ENCODE measurements around the gene RBM12.

The RBM12 gene

DNA sequence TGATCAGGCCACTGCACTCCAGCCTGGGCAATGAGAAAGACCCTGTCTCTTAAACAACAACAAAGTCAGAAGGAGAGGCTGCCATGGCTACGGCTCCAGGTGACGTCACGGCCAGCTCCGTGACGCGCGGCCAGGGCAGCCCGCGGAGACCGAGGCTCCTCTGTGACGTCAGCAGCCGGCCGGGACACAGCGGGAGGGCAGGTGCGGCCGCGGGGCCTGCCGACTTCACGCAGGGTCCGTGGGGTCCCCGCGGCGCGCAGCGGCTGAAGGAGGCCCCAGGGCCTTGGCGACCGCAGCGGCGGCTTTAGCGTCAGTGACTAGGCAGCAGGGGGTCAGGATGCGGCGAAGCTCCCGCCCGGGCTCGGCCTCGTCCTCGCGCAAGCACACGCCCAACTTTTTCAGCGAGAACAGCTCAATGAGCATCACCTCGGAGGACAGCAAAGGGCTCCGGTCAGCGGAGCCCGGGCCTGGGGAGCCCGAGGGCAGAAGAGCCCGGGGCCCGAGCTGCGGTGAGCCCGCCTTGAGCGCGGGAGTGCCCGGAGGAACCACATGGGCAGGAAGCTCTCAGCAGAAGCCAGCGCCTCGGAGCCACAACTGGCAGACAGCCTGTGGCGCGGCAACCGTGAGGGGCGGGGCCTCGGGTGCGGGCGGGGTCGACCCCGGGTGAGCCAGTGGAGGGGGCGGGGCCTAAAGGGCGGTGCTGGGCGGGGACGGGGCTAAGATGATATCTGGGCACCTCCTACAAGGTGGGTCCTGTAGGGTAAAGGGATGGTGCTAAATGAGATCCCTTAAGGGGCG is 48.8 kb downstream of the RBM12 start, which contains the start of gene SPAG4:
Gene SPAG4 (plus strand): TSS at position 163 of the 798 bp plus-strand sequence. CDS start 175 bp downstream, at position 338.
- Mint-ChIP-seq H3K9me3 (no peaks in the 10 kb centered on the region), H3K27me3 (ENCODE audit: low read depth) (no peaks in the 10 kb centered on the region), H3K36me3 (ENCODE audit: low read depth) (no peaks in the 10 kb centered on the region), H3K27ac (peak within 1 kb of the TSS; percentile 96), H3K4me3 (peak within 1 kb of the TSS; percentile 86), H3K4me1 (ENCODE audit: low read depth) (peaks cover 27% of the 10 kb centered on the region)
- peak; percentile 97 for DNase-seq (ENCODE audit: low spot score)

DNA sequence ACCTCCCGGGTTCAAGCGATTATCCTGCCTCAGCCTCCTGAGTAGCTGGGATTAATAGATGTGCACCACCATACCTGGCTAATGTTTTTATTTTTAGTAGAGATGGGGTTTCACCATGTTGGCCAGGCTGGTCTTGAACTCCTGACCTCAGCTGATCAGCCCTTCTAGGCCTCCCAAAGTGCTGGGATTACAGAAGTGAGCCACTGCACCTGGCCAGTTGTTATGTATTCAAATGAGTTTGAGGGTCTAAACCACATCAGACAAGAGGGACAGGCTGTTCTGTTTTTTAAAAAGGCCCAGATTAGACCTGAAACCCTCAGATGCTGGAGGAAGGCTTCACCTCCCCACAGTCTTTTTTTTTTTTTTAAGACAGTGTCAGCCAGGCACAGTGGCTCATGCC is 53.2 kb downstream of the RBM12 start:
- Mint-ChIP-seq H3K9me3 (no peaks in the 10 kb centered on the region), H3K27me3 (ENCODE audit: low read depth) (no peaks in the 10 kb centered on the region), H3K4me1 (ENCODE audit: low read depth) (peaks cover 10% of the 10 kb centered on the region), H3K27ac (no peak overlapping the region), H3K36me3 (ENCODE audit: low read depth) (no peaks in the 10 kb centered on the region), H3K4me3 (no peak overlapping the region)
- no peak for DNase-seq (ENCODE audit: low spot score)

DNA sequence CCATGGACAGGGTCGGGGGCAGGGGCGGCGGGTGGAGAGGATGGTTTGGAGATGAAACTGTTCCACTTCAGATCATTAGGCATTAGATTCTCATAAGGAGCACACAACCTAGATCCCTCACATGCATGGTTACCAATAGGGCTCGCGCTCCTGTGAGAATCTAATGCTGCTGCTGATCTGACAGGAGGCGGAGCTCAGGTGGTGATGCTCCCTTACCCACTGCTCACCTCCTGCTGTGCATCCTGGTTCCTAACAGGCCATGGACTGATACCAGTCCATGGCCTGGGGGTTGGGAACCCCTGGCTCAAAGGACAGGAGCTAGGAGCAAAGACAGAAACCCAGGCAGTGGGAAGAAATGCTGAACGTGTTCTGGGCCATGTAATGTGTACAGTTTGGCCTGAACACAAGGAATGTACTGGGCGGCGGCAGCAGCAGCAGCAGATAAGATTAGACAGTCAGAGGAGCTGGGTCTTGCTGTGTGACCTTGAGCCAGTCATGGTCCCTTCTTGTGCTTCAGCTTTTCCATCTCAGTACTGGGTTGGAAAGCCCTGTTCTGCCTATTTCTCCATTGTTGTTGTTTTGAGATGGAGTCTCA is 53.8 kb downstream of the RBM12 start:
- no peaks in the 10 kb centered on the region for H3K9me3 Mint-ChIP-seq
- peaks cover 10% of the 10 kb centered on the region for H3K4me1 Mint-ChIP-seq (ENCODE audit: low read depth)
- H3K36me3 Mint-ChIP-seq (ENCODE audit: low read depth), result no peaks in the 10 kb centered on the region
- H3K27me3 Mint-ChIP-seq (ENCODE audit: low read depth), result no peaks in the 10 kb centered on the region
- no peak overlapping the region for H3K27ac Mint-ChIP-seq
- no peak for DNase-seq (ENCODE audit: low spot score)
- no peak overlapping the region for H3K4me3 Mint-ChIP-seq

DNA sequence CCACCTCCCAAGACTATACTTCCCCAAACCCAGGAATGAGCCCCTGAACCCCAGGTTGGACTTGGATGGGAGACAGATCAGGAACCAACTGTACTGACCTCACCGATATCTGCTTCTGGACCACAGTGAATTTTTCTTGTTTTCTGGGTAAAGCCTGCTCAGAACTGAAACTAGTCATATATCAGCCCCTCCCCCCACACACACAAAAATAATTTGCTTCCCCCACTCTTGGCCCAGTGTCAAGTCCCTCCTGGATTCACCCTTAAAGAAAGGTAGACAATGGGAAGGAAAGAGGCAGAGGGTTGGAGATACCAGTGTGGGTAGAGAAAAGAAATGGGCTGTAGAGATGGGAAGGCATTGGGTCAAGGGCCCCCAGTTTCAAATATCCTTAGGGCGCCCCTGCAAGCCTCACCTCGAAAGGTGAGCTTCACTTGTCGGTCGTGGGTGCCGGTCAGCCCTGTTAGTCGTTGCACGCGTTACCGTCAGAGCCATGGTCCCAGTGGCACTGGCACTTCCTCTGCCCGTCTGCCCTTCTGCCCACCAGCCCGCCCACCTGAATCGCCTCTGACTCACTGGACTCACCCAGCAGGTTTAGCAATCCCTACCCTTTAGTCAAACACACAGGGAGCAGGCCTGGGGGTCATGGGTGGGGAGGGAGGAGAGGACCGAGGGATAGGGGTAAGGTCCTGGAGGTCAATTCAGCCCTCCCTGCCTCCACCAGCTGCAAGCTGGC is 57.5 kb downstream of the RBM12 start:
- Mint-ChIP-seq H3K9me3 (no peaks in the 10 kb centered on the region), H3K4me3 (no peak overlapping the region), H3K27ac (no peak overlapping the region), H3K27me3 (ENCODE audit: low read depth) (peaks cover 9% of the 10 kb centered on the region), H3K36me3 (ENCODE audit: low read depth) (no peaks in the 10 kb centered on the region), H3K4me1 (ENCODE audit: low read depth) (peaks cover 3% of the 10 kb centered on the region)
- no peak for DNase-seq (ENCODE audit: low spot score)

DNA sequence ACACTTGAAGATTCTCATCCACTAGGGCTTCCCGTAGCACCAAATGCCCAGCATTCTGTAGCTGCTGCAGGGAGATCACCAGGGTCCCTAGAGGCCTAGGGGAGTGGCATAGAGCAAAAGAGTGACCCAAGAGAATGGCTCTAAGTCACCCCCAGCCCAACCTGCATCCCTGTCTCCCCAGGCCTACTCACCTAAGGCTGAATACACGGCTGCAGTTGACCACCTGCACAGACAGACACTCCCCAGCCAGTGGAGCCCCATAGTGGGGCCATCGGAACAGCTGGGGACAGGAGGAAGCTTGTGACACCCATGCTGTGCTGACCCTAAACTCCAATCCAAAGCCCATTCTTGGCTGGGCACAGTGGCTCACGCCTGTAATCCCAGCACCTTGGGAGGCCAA is 58.6 kb downstream of the RBM12 start:
- H3K36me3 Mint-ChIP-seq (ENCODE audit: low read depth), result no peaks in the 10 kb centered on the region
- H3K4me1 Mint-ChIP-seq (ENCODE audit: low read depth), result peaks cover 3% of the 10 kb centered on the region
- no peaks in the 10 kb centered on the region for H3K9me3 Mint-ChIP-seq
- no peak for DNase-seq (ENCODE audit: low spot score)
- no peak overlapping the region for H3K4me3 Mint-ChIP-seq
- H3K27ac Mint-ChIP-seq, result no peak overlapping the region
- H3K27me3 Mint-ChIP-seq (ENCODE audit: low read depth), result peaks cover 13% of the 10 kb centered on the region

DNA sequence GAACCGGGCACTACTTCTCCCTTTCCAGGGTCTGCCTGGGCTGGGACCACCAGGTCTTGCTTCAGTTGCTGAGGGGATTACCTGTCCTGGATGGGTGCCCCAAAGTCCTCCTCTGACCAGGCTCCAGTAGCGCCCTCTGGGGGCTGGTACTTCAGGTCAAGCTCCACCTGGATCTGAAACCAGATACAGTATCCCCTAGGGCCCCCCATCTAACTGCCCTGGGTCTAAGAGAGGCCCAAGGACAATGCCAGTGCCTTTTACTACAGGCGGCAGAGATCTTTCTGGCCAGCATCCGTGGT is 60.3 kb downstream of the RBM12 start:
- Mint-ChIP-seq H3K4me1 (ENCODE audit: low read depth) (peaks cover 6% of the 10 kb centered on the region), H3K9me3 (no peaks in the 10 kb centered on the region), H3K27ac (no peak overlapping the region), H3K36me3 (ENCODE audit: low read depth) (no peaks in the 10 kb centered on the region), H3K27me3 (ENCODE audit: low read depth) (peaks cover 25% of the 10 kb centered on the region), H3K4me3 (no peak overlapping the region)
- DNase-seq (ENCODE audit: low spot score), result no peak

DNA sequence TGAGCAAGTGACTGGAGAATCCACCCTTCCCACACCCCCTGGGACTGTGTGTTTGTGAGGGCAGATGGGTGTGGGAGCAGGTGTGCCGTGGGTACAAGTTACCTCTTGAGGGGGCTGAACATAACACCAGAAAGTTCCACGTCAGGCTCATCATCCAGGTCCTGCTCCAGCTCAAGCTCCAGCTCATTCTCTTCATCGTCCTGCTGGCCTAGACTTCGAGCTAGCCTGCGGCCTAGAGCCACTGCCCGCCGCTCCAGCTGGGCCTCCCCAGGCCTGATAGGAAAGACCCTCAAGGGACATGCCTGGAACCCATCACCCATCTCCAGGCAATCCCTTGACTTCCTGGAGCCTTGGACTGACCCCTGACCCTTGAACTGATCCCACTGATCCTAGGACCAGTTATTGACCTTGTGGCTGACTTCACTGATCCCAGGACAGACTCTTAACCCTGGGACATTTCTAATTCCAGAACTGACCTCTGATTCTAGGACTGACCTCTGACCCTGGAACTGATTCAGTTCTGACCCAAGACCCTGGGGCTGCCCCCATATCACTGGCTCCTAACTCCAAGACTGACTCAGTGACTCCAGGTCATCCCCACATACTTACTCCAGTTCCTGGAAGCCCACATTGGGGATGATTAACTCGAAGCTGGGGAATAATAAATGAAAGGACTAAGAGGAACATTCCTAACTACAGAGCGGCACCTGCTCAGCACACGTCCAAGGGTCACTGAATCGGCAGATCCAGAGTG is 60.8 kb downstream of the RBM12 start:
- Mint-ChIP-seq H3K4me3 (no peak overlapping the region), H3K9me3 (no peaks in the 10 kb centered on the region), H3K4me1 (ENCODE audit: low read depth) (peaks cover 6% of the 10 kb centered on the region), H3K27me3 (ENCODE audit: low read depth) (peaks cover 29% of the 10 kb centered on the region), H3K27ac (no peak overlapping the region), H3K36me3 (ENCODE audit: low read depth) (no peaks in the 10 kb centered on the region)
- no peak for DNase-seq (ENCODE audit: low spot score)

DNA sequence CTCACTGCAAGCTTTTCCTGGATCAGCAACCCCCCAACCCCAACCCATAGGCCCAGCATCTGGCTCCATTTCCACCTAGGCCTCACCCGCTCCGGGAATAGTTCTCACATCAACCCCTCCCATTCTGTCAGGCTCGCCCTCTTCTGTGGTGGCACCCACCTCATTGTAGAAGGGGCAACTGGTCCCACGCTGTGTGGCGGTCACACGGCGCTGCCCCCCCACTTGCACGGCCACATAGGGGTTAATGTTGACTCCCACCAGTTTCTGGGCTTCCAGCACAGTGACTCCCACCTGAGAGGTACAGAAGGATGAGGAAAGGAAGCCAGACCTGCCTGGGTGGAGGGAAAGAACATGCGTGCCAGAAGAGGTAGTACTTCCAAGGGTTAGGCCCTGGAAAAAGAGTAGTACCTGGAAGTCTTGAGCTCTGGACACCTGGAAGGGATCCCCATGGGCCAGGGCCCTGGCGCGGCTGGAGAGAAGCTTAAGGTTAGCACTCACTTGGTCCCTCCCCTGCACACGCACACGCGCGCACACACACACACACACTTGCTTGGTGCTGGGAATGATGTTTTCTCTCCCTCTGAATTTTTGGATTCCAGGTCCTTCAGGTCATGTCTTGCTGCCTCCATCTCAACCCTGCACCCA is 61.7 kb downstream of the RBM12 start:
- Mint-ChIP-seq H3K27me3 (ENCODE audit: low read depth) (peaks cover 37% of the 10 kb centered on the region), H3K27ac (no peak overlapping the region), H3K36me3 (ENCODE audit: low read depth) (no peaks in the 10 kb centered on the region), H3K9me3 (no peaks in the 10 kb centered on the region), H3K4me3 (no peak overlapping the region), H3K4me1 (ENCODE audit: low read depth) (peaks cover 6% of the 10 kb centered on the region)
- no peak for DNase-seq (ENCODE audit: low spot score)

DNA sequence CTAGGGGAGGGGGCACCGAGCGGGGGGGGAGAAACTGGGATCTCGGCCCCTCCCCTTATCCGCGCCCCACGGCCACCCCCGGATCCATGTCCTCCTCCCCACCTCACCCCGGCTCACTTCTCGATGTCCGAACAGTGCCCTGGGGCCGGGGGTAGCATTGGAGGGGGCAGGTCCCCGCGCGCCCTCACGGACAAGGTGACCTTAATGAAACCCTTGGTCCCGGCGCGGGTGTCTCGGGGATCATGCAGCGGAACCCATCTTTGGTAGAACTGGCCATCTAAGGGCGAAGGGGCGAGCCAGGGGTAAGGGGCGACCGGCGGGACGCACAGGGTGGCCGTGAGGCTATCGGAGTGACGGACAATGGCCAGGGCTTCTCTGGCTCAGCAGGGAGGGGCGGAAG is 62.7 kb downstream of the RBM12 start:
- no peak for DNase-seq (ENCODE audit: low spot score)
- no peak overlapping the region for H3K4me3 Mint-ChIP-seq
- H3K9me3 Mint-ChIP-seq, result no peaks in the 10 kb centered on the region
- peaks cover 47% of the 10 kb centered on the region for H3K27me3 Mint-ChIP-seq (ENCODE audit: low read depth)
- peaks cover 5% of the 10 kb centered on the region for H3K4me1 Mint-ChIP-seq (ENCODE audit: low read depth)
- no peaks in the 10 kb centered on the region for H3K36me3 Mint-ChIP-seq (ENCODE audit: low read depth)
- H3K27ac Mint-ChIP-seq, result no peak overlapping the region

DNA sequence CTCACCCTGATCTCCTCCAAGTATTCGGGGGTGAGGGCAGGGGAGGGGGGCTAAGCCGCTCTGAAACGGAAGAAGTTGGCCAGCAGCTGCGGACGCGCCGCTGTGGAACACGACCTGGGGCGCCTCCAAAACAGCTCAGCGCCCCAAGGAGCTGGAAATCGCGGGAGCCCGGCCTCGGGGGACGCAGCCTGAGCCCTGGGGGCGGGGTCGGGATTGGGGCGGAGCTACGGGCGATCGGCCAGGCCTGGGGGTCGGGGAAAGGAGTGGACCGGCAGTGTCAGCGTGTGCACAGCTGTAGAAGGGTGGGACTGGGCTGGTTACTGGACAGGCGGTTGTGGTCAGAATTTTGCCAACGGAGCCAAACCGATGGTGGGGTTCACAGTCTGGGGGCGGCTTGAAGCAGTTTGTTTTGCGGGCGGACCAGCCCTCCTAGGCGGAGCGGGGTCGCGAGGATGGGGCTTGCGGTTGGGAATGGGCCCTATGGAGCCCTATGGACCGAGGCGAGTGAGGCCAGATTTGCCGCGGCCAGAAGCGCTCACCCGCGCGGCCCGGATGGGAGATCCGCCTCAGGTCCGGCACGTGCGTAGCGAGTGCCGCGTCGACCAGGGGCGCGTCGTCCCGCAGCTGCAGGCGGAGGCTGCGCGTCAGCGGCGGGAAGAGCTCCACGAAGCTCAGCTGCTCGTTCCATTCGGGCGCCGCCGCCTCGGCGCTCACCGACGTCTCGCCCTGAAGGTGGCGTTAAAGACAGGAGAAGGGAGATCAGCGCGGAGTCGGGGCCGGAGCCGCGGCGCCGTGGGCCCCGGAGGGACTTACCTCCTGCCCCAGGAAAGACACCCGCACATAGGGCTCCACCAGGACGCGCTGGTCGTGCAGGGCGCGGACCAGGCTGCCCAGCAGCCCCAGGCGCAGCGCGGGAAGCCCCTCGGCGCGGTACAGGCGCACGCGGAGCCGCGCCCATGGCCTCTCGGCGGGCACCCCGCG is 63.4 kb downstream of the RBM12 start:
- peak overlapping the region; percentile 74 for H3K4me3 Mint-ChIP-seq
- H3K27ac Mint-ChIP-seq, result no peak overlapping the region
- peaks cover 3% of the 10 kb centered on the region for H3K4me1 Mint-ChIP-seq (ENCODE audit: low read depth)
- DNase-seq (ENCODE audit: low spot score), result peak; percentile 72
- H3K9me3 Mint-ChIP-seq, result no peaks in the 10 kb centered on the region
- H3K36me3 Mint-ChIP-seq (ENCODE audit: low read depth), result no peaks in the 10 kb centered on the region
- peaks cover 53% of the 10 kb centered on the region for H3K27me3 Mint-ChIP-seq (ENCODE audit: low read depth)

DNA sequence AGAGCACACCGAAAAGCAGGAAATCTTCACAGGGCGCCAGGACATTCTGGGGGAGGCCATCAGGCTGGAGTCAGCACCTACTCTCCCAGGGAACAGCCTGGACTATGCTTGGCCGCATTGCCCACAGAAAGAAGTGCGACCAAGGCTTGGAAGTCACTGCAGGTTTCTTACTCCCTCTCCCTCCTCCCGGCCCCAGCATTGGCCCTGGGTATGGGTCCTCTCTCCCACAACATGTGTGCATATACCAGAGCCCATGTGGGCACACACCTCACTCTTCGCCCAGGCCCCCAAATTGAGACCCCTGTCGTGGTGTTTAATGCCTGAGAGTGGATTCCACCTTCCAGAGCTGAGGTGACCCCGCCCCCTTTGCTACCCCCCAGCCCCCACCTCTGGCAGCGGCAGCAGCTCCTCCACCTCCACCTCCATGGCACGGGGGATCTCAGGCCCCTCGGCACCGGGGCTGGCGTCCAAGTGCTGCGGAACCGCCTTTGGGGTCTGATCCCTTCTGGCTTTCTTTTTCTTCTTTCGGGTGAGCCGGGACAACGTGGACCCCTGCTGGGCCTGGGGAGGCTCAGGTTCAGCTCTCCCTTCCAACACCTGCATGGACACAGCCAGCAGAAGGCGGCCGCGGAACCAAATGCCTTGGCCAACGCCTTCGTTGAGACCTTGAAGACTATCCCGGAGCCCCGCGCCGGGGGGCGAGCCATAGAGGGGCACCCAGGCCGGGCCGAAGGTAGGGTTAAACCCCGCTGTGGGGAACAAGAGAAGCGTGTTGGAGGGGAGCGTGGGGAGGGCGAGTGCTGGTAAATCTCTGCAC is 64.3 kb downstream of the RBM12 start:
- H3K9me3 Mint-ChIP-seq, result no peaks in the 10 kb centered on the region
- no peak overlapping the region for H3K27ac Mint-ChIP-seq
- no peak for DNase-seq (ENCODE audit: low spot score)
- H3K36me3 Mint-ChIP-seq (ENCODE audit: low read depth), result no peaks in the 10 kb centered on the region
- H3K27me3 Mint-ChIP-seq (ENCODE audit: low read depth), result peaks cover 58% of the 10 kb centered on the region
- H3K4me3 Mint-ChIP-seq, result peak overlapping the region; percentile 74
- H3K4me1 Mint-ChIP-seq (ENCODE audit: low read depth), result peaks cover 3% of the 10 kb centered on the region

DNA sequence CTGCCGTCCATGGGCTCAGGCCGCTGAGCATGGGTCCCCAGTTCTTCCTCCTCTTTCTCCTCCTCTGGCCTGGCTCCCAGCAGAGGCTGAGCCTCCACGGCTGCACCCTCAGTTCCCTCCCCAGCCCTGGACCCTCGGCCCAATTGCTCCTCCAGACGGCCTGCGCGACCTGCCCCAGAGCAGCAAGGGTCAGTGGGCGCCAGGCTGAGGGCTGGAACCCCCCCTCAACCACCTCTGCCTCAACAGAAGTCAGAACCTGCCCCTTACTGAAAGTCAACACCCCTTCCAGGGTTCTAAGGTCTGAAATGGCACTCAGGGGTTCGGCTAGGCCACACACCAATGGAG is 65.0 kb downstream of the RBM12 start:
- peaks cover 3% of the 10 kb centered on the region for H3K4me1 Mint-ChIP-seq (ENCODE audit: low read depth)
- H3K27ac Mint-ChIP-seq, result no peak overlapping the region
- H3K36me3 Mint-ChIP-seq (ENCODE audit: low read depth), result no peaks in the 10 kb centered on the region
- no peak for DNase-seq (ENCODE audit: low spot score)
- H3K9me3 Mint-ChIP-seq, result no peaks in the 10 kb centered on the region
- no peak overlapping the region for H3K4me3 Mint-ChIP-seq
- H3K27me3 Mint-ChIP-seq (ENCODE audit: low read depth), result peaks cover 58% of the 10 kb centered on the region
